Upper lobe of left lung (tissue), 4 donors: ENCODE measurements around the gene STH.

Experiments
- CTCF ChIP-seq, 6 experiments: fragments of 450-650 bp in 4 of 6; fragments of 200-600 bp in 2 of 6; sonication (generic) in 2 of 6; IDR thresholded peaks; one replicate each; pipeline ENCODE4 v1.5.1; 2016 to 2019; ENCODE audit warnings: antibody characterized with exemption in 6 of 6
- POLR2A ChIP-seq, 4 donors: fragments of 450-650 bp; IDR thresholded peaks; one replicate each; pipeline ENCODE4 v1.5.1; 2016 to 2017; ENCODE audit warnings: antibody characterized with exemption in 4 of 4, mild to moderate bottlenecking in 2 of 4

GRCh38 chr17:46026166-46027047 lies 27.4 kb downstream of the STH start:
- TF ChIP-seq CTCF (IDR thresholded peaks at IDR 0.05): no peak
- TF ChIP-seq POLR2A (IDR thresholded peaks at IDR 0.05): no peak
